Loucy (cell line): ENCODE results near the gene GP1BA.

Experiments
- H2AFZ ChIP-seq: fragments of 200-600 bp; sonication (generic); 2 replicates; pipeline ENCODE4 v1.6.0; 2016; ENCODE audit warnings: antibody characterized with exemption, mild to moderate bottlenecking, low read length, moderate library complexity
- H3F3A ChIP-seq: fragments of 200-600 bp; 2 replicates; pipeline ENCODE4 v1.6.0; 2016; ENCODE audit warnings: antibody characterized with exemption, low read depth, mild to moderate bottlenecking
- H3K27me3 ChIP-seq: fragments of 200-600 bp; sonication (generic); 2 replicates; pipeline ENCODE4 v1.6.1; 2014; ENCODE audit warnings: low read length, mild to moderate bottlenecking; ENCODE audit not compliant: insufficient read depth, poor library complexity, severe bottlenecking
- H3K36me3 ChIP-seq: fragments of 200-600 bp; sonication (generic); 2 replicates; pipeline ENCODE4 v1.6.1; 2016; ENCODE audit warnings: low read length; ENCODE audit not compliant: insufficient read depth
- H3K4me1 ChIP-seq: fragments of 200-600 bp; sonication (generic); 2 replicates; pipeline ENCODE4 v1.5.1; 2014; ENCODE audit warnings: low read length, mild to moderate bottlenecking; ENCODE audit not compliant: insufficient read depth, poor library complexity, severe bottlenecking
- H3K4me2 ChIP-seq: fragments of 200-600 bp; sonication (generic); 2 replicates; pipeline ENCODE4 v1.6.0; 2014; ENCODE audit warnings: antibody characterized with exemption, low read length, low read depth, mild to moderate bottlenecking; ENCODE audit not compliant: poor library complexity, severe bottlenecking
- H3K4me3 ChIP-seq: fragments of 200-600 bp; sonication (generic); 2 replicates; pipeline ENCODE4 v1.5.1; 2014; ENCODE audit warnings: low read length, mild to moderate bottlenecking, mixed read lengths; ENCODE audit not compliant: poor library complexity, severe bottlenecking
- H3K79me2 ChIP-seq: fragments of 200-600 bp; sonication (generic); 2 replicates; pipeline ENCODE4 v1.6.1; 2014; ENCODE audit warnings: low read length; ENCODE audit not compliant: insufficient read depth
- H3K9ac ChIP-seq: fragments of 200-600 bp; sonication (generic); 2 replicates; pipeline ENCODE4 v1.6.0; 2014; ENCODE audit warnings: mild to moderate bottlenecking, low read depth, low read length, moderate library complexity; ENCODE audit not compliant: poor library complexity, severe bottlenecking
- H3K9me2 ChIP-seq: fragments of 200-600 bp; sonication (generic); replicated peaks from 2 replicates; pipeline ENCODE4 v1.6.1; 2016; ENCODE audit warnings: low read depth, low read length, mixed read lengths
- H3K9me3 ChIP-seq: fragments of 200-600 bp; sonication (generic); 2 replicates; pipeline ENCODE4 v1.6.1; 2014; ENCODE audit warnings: mild to moderate bottlenecking, antibody characterized with exemption, low read length, low read depth; ENCODE audit not compliant: insufficient read depth
- H4K20me1 ChIP-seq: fragments of 200-600 bp; sonication (generic); 2 replicates; pipeline ENCODE4 v1.6.0; 2014; ENCODE audit warnings: antibody characterized with exemption, low read length, mild to moderate bottlenecking; ENCODE audit not compliant: insufficient read depth, poor library complexity, severe bottlenecking
- CTCF ChIP-seq: fragments of 200-600 bp; sonication (generic); conservative IDR thresholded peaks from 2 replicates; pipeline ENCODE4 v1.5.1; 2014; ENCODE audit warnings: mild to moderate bottlenecking, antibody characterized with exemption, low read length
- EZH2phosphoT487 ChIP-seq: fragments of 200-600 bp; IDR thresholded peaks from 2 replicates; pipeline ENCODE4 v1.6.1; 2018; ENCODE audit warnings: antibody characterized with exemption, mild to moderate bottlenecking, moderate library complexity, borderline replicate concordance

The GP1BA gene

GRCh38 chr17:4928881-4929280, 3.2 kb upstream of the GP1BA start:
- no peak overlapping the region for H3K9ac ChIP-seq
- peaks cover 10% of the 10 kb centered on the region for H3K4me1 ChIP-seq
- no peaks in the 10 kb centered on the region for H3K9me2 ChIP-seq
- H3K4me3 ChIP-seq = no peak overlapping the region
- no peaks in the 10 kb centered on the region for H3K27me3 ChIP-seq
- H3K36me3 ChIP-seq = no peaks in the 10 kb centered on the region
- TF ChIP-seq CTCF = no peak
- no peak for TF ChIP-seq EZH2phosphoT487
- no peaks in the 10 kb centered on the region for H3K9me3 ChIP-seq
- H4K20me1 ChIP-seq = no peaks in the 10 kb centered on the region
- no peak overlapping the region for H3K4me2 ChIP-seq
- H2AFZ ChIP-seq = no peak overlapping the region
- H3F3A ChIP-seq = no peaks in the 10 kb centered on the region
- no peaks in the 10 kb centered on the region for H3K79me2 ChIP-seq

- H3F3A ChIP-seq = peaks cover 6% of the 10 kb centered on the region; the same call in 1 of the 2 replicates
- H3K9me3 ChIP-seq = no peaks in the 10 kb centered on the region
- no peaks in the 10 kb centered on the region for H3K9me2 ChIP-seq
- H3K4me2 ChIP-seq = no peak overlapping the region
- no peak overlapping the region for H3K4me3 ChIP-seq
- H3K9ac ChIP-seq = no peak overlapping the region
- no peaks in the 10 kb centered on the region for H3K27me3 ChIP-seq
- TF ChIP-seq EZH2phosphoT487 (no peak), CTCF (no peak)
- H2AFZ ChIP-seq = no peak overlapping the region
- H3K36me3 ChIP-seq = no peaks in the 10 kb centered on the region
- no peaks in the 10 kb centered on the region for H4K20me1 ChIP-seq
- H3K4me1 ChIP-seq = peaks cover 38% of the 10 kb centered on the region
- H3K79me2 ChIP-seq = peaks cover 14% of the 10 kb centered on the region; the same call in 1 of the 2 replicates
Observed at GRCh38 chr17:4932756-4933155, 679 bp downstream of the GP1BA start.

- TF ChIP-seq CTCF = no peak
- TF ChIP-seq EZH2phosphoT487 = no peak
Observed at GRCh38 chr17:4933646-4934045, 1.6 kb downstream of the GP1BA start.

More at GRCh38 chr17:4933646-4934045, 1.6 kb downstream of the GP1BA start:
- no peaks in the 10 kb centered on the region for H3K36me3 ChIP-seq
- H3K4me2 ChIP-seq = peak overlapping the region; percentile 80
- no peak overlapping the region for H2AFZ ChIP-seq
- peaks cover 6% of the 10 kb centered on the region; the same call in 1 of the 2 replicates for H3F3A ChIP-seq
- H4K20me1 ChIP-seq = no peaks in the 10 kb centered on the region
- H3K79me2 ChIP-seq = peaks cover 23% of the 10 kb centered on the region
- peak overlapping the region; percentile 52 for H3K9ac ChIP-seq
- H3K4me1 ChIP-seq = peaks cover 42% of the 10 kb centered on the region
- H3K9me3 ChIP-seq = no peaks in the 10 kb centered on the region
- H3K4me3 ChIP-seq = peak overlapping the region; percentile 50
- no peaks in the 10 kb centered on the region for H3K27me3 ChIP-seq
- H3K9me2 ChIP-seq = no peaks in the 10 kb centered on the region
